Right ventricle myocardium inferior (tissue), 1 donor: ENCODE measurements around the gene KCTD10. TPM values are rescaled to one million over a fixed set of nuclear protein-coding genes. Genes with fewer than 3 reads are reported as not detected.

ENCODE experiments used
- ATAC-seq: fragments of 200-7000 bp; cut with Tn5 transposase; one replicate; pipeline ENCODE4 v1.9.1; 2020; ENCODE audit warnings: mild to moderate bottlenecking, moderate library complexity
- DNase-seq: peaks from one replicate; pipeline ENCODE4 v3.0.0; 2021; ENCODE audit errors: missing footprints
- intact Hi-C: fragments of 100-400 bp; cut with DNase I; formaldehyde crosslinking; loops from one replicate; pipeline ENCODE4 v1.11.0; 2022
- total RNA-seq: library from RNA; stranded (reverse); fragmentation: NEBNext Ultra II Directional; extraction: Animal tissue kit (Norgen Biotek cat#: 25700); gene quantifications from one replicate; pipeline ENCODE4 v1.2.1, GENCODE V29; 2021
- donor health status: DM: no; HTN: yes; CAD: no; lungs with severe emphysema.

The KCTD10 gene
- total RNA-seq, 1 donor from 2014 or later = 32.2 TPM

GRCh38 chr12:109497675-109498074 lies 20.6 kb upstream of the KCTD10 start:
- intact Hi-C loops = no loop called here
- no peak for DNase-seq
- ATAC-seq = no peak

GRCh38 chr12:109496306-109496705 lies 19.2 kb upstream of the KCTD10 start:
- no peak for ATAC-seq

GRCh38 chr12:109495012-109495411 lies 17.9 kb upstream of the KCTD10 start:
- intact Hi-C loops = no loop called here
- ATAC-seq = no peak
- DNase-seq = no peak

More at GRCh38 chr12:109496306-109496705, 19.2 kb upstream of the KCTD10 start:
- intact Hi-C loops = no loop called here
- no peak for DNase-seq

GRCh38 chr12:109494348-109494881 lies 17.3 kb upstream of the KCTD10 start:
- no peak for ATAC-seq
- intact Hi-C loops = no loop called here
- DNase-seq = no peak

GRCh38 chr12:109493938-109494337 lies 16.8 kb upstream of the KCTD10 start:
- intact Hi-C loops = no loop called here
- ATAC-seq = no peak
- no peak for DNase-seq

GRCh38 chr12:109493090-109493489 lies 16.0 kb upstream of the KCTD10 start:
- intact Hi-C loops = no loop called here
- ATAC-seq = peak; percentile 48
- DNase-seq = no peak

- intact Hi-C loops = no loop called here
- no peak for ATAC-seq
- DNase-seq = no peak
Observed at GRCh38 chr12:109492371-109492770, 15.3 kb upstream of the KCTD10 start.

GRCh38 chr12:109491671-109492070 lies 14.6 kb upstream of the KCTD10 start:
- intact Hi-C loops = no loop called here
- DNase-seq (no peak), ATAC-seq (no peak)

- intact Hi-C loops = no loop called here
- no peak for DNase-seq
- no peak for ATAC-seq
Observed at GRCh38 chr12:109489955-109490565, 13.0 kb upstream of the KCTD10 start.

- ATAC-seq (no peak), DNase-seq (no peak)
- intact Hi-C loops = no loop called here
Observed at GRCh38 chr12:109489016-109489954, 12.2 kb upstream of the KCTD10 start.

GRCh38 chr12:109488051-109488665 lies 11.1 kb upstream of the KCTD10 start:
- DNase-seq = no peak
- ATAC-seq = no peak
- intact Hi-C loops = no loop called here

GRCh38 chr12:109487181-109488050 lies 10.3 kb upstream of the KCTD10 start:
- no peak for ATAC-seq
- no peak for DNase-seq
- intact Hi-C loops = no loop called here

GRCh38 chr12:109485201-109485600 lies 8.1 kb upstream of the KCTD10 start:
- ATAC-seq = no peak
- intact Hi-C loops = no loop called here
- DNase-seq = no peak

GRCh38 chr12:109483346-109483745 lies 6.2 kb upstream of the KCTD10 start:
- intact Hi-C loops = no loop called here
- ATAC-seq = no peak
- no peak for DNase-seq

GRCh38 chr12:109482894-109483293 lies 5.8 kb upstream of the KCTD10 start:
- ATAC-seq (no peak), DNase-seq (no peak)
- intact Hi-C loops = no loop called here

GRCh38 chr12:109482491-109482890 lies 5.4 kb upstream of the KCTD10 start:
- intact Hi-C loops = no loop called here
- ATAC-seq = no peak
- DNase-seq = no peak

GRCh38 chr12:109481863-109482262 lies 4.8 kb upstream of the KCTD10 start:
- no peak for ATAC-seq
- DNase-seq = no peak
- intact Hi-C loops = no loop called here

- intact Hi-C loops = no loop called here
Observed at GRCh38 chr12:109480356-109480755, 3.3 kb upstream of the KCTD10 start.

GRCh38 chr12:109479761-109480160 lies 2.7 kb upstream of the KCTD10 start:
- ATAC-seq (no peak), DNase-seq (no peak)
- intact Hi-C loops = no loop called here

More at GRCh38 chr12:109480356-109480755, 3.3 kb upstream of the KCTD10 start:
- DNase-seq (no peak), ATAC-seq (no peak)
